Erythroblast (primary cell): Measurements from ENCODE around the gene MEGF9.

Experiments used
- GATA1 ChIP-seq: IDR thresholded peaks from 2 replicates; pipeline ENCODE4 v1.6.1; 2011; ENCODE audit warnings: low read depth, mild to moderate bottlenecking, control low read depth, low read length, moderate library complexity
- POLR2A ChIP-seq: IDR thresholded peaks from 2 replicates; pipeline ENCODE4 v1.6.1; 2011; ENCODE audit warnings: mild to moderate bottlenecking, low read length

- TF ChIP-seq POLR2A (no peak), GATA1 (no peak)
Measured at GRCh38 chr9:120693700-120694008, 20.6 kb downstream of the MEGF9 start.
